Liver (tissue), 9 donors: Measurements from ENCODE around the gene FBN2. TPM values are rescaled to one million over a fixed set of nuclear protein-coding genes. Genes with fewer than 3 reads are reported as not detected.

Experiments used
- DNase-seq: peaks from one replicate; pipeline ENCODE4 v3.0.0-alpha.2; 2017; ENCODE audit warnings: low spot score
- H3K27ac ChIP-seq, 2 donors: one replicate each; pipeline ENCODE4 v1.7.0; 2013; ENCODE audit warnings: inconsistent platforms in 2 of 2, low read length in 2 of 2, control low read depth in 1 of 2, low read depth in 1 of 2, mild to moderate bottlenecking in 1 of 2
- H3K27me3 ChIP-seq, 4 donors: one replicate each; pipeline versions ENCODE4 v1.6.1 to v1.7.0; 2013; ENCODE audit warnings: low read length in 3 of 4, inconsistent platforms in 1 of 4, mild to moderate bottlenecking in 1 of 4, moderate library complexity in 1 of 4; ENCODE audit not compliant: control insufficient read depth in 4 of 4, insufficient read depth in 4 of 4
- H3K36me3 ChIP-seq, 4 donors: one replicate each; pipeline versions ENCODE4 v1.6.1 to v1.7.0; 2013; ENCODE audit warnings: low read length in 3 of 4, mild to moderate bottlenecking in 3 of 4, low read depth in 1 of 4, moderate library complexity in 1 of 4; ENCODE audit not compliant: control insufficient read depth in 4 of 4, insufficient read depth in 3 of 4
- H3K4me1 ChIP-seq, 4 donors: one replicate each; pipeline versions ENCODE4 v1.6.1 to v1.7.0; 2013; ENCODE audit warnings: low read length in 3 of 4, mild to moderate bottlenecking in 3 of 4, moderate library complexity in 1 of 4; ENCODE audit not compliant: control insufficient read depth in 4 of 4, insufficient read depth in 4 of 4
- H3K4me3 ChIP-seq, 3 donors: one replicate each; pipeline versions ENCODE4 v1.6.1 to v1.7.0; 2013; ENCODE audit warnings: low read length in 3 of 3, control low read depth in 1 of 3, low read depth in 1 of 3, mild to moderate bottlenecking in 1 of 3
- H3K9ac ChIP-seq, 2 donors: one replicate each; pipeline ENCODE4 v1.7.0; 2013; ENCODE audit warnings: low read length in 2 of 2, mild to moderate bottlenecking in 2 of 2, moderate library complexity in 2 of 2, control low read depth in 1 of 2, low read depth in 1 of 2
- H3K9me3 ChIP-seq, 4 donors: one replicate each; pipeline versions ENCODE4 v1.6.1 to v1.7.0; 2013; ENCODE audit warnings: low read length in 3 of 4; ENCODE audit not compliant: control insufficient read depth in 4 of 4
- EGR1 ChIP-seq, 2 donors: IDR thresholded peaks; 2 replicates each; pipeline ENCODE4 v1.6.1; 2016 to 2018; ENCODE audit warnings: antibody characterized with exemption in 2 of 2, low read depth in 2 of 2
- FOXA1 ChIP-seq: IDR thresholded peaks from 2 replicates; pipeline ENCODE4 v1.6.1; 2016; ENCODE audit warnings: antibody characterized with exemption
- FOXA2 ChIP-seq: IDR thresholded peaks from 2 replicates; pipeline ENCODE4 v1.6.1; 2016; ENCODE audit warnings: antibody characterized with exemption
- HNF4A ChIP-seq, 2 donors: conservative IDR thresholded peaks; 2 replicates each; pipeline ENCODE4 v1.6.1; 2016; ENCODE audit warnings: antibody characterized with exemption in 2 of 2, mild to moderate bottlenecking in 2 of 2
- HNF4G ChIP-seq: IDR thresholded peaks from 2 replicates; pipeline ENCODE4 v1.6.1; 2016; ENCODE audit warnings: antibody characterized with exemption
- JUND ChIP-seq, 2 donors: IDR thresholded peaks; 2 replicates each; pipeline ENCODE4 v1.6.1; 2016; ENCODE audit warnings: antibody characterized with exemption in 2 of 2
- NR2F2 ChIP-seq: IDR thresholded peaks from 2 replicates; pipeline ENCODE4 v1.6.1; 2016; ENCODE audit warnings: antibody characterized with exemption
- RAD21 ChIP-seq, 2 donors: IDR thresholded peaks; 2 replicates each; pipeline ENCODE4 v1.6.1; 2016; ENCODE audit warnings: antibody characterized with exemption in 2 of 2, mild to moderate bottlenecking in 2 of 2
- SP1 ChIP-seq: IDR thresholded peaks from 2 replicates; pipeline ENCODE4 v1.6.1; 2018; ENCODE audit warnings: antibody characterized with exemption, mild to moderate bottlenecking
- TAF1 ChIP-seq: conservative IDR thresholded peaks from 2 replicates; pipeline ENCODE4 v1.6.1; 2016; ENCODE audit warnings: antibody characterized with exemption, mild to moderate bottlenecking
- YY1 ChIP-seq: IDR thresholded peaks from 2 replicates; pipeline ENCODE4 v1.6.1; 2016; ENCODE audit warnings: antibody characterized with exemption, mild to moderate bottlenecking
- WGBS: extraction: QIAGEN DNeasy Blood & Tissue Kit; methylation state at CpG from one replicate; pipeline ENCODE4 v1.1.7; 2013; 5-methylcytosine and 5-hydroxymethylcytosine counted together
- polyA plus RNA-seq, 2 donors: library from polyadenylated mRNA; stranded (reverse) in 1 of 2; unstranded in 1 of 2; fragments of 200-250 nt in 1 of 2; fragments of >200 nt in 1 of 2; fragmentation: Nextera tagmentation in 1 of 2; extraction: Ambion mirVana in 1 of 2; gene quantifications; one replicate each; pipeline versions ENCODE4 v1.2.1 to v1.2.3, GENCODE V29; 2013 to 2015
- total RNA-seq, 2 donors: library from RNA; depleted of rRNA; stranded (reverse); fragments of >200 nt; gene quantifications; one replicate each; pipeline ENCODE4 v1.2.3, GENCODE V29; 2014
- TF ChIP-seq, protein P1 (sequence below): IDR thresholded peaks from 2 replicates; pipeline ENCODE4 v1.6.1; 2016; ENCODE audit warnings: antibody characterized with exemption
- TF ChIP-seq, protein P2 (sequence below): IDR thresholded peaks from 2 replicates; pipeline ENCODE4 v1.6.1; 2016; ENCODE audit warnings: antibody characterized with exemption, mild to moderate bottlenecking
- TF ChIP-seq, protein P3 (sequence below): IDR thresholded peaks from 2 replicates; pipeline ENCODE4 v1.6.1; 2016; ENCODE audit warnings: antibody characterized with exemption
- donor health status: healthy.
- donor health status: healthy.
- donor health status: healthy.
- donor health status: healthy.
- donor health status: healthy.

Gene FBN2
- total and polyA plus RNA-seq, 4 donors, result 0.08 to 4.1 (median 0.47) TPM

DNA sequence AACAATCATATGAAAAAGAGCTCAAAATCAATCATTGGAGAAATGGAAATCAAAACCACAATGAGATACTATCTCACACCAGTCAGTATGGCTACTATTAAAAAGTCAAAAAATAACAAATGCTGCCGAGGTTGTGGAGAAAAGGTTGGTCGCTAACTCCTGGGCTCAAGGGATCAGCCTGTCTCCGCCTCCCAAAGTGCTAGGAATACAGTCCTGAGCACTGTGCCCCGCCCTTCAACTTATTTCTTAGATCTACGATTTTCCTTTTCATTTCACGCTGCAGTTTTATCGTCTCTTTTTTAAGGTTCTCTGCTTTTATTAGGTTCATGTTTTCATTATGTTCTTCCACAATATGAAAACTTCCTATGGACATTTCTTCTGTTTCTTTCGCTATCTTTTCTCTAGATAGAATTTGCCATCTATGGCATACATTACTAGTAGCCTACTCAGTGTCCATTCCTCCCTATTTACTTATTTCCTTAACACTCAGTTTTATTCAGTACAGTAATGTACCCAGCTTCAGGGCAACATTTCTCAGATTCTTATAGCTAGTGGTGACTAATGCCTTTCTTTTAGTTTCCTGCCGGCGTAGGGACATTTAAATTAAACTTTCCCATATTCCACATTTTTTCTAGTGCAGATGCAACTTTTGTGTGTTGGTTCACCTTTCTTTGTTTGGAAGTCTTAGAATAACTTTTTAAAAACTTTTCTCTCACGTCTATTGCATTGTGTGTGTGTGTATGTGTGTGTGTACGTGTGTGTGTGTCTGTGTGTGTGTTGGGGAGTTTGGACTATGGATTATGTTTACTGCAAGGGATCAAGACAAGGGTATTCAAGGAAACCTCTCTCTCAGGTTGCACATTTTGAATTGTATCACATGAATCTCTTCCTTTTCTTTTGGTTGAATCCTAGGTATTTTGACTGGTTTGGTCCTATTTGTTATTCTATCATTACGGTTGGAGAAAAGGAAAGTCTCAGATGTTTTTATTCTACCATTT, 21.6 kb upstream of the FBN2 start:
- DNase-seq, result no peak
- no peaks in the 10 kb centered on the region for H3K4me1 ChIP-seq
- no peak overlapping the region for H3K4me3 ChIP-seq
- no peaks in the 10 kb centered on the region for H3K36me3 ChIP-seq
- H3K9me3 ChIP-seq, result no peaks in the 10 kb centered on the region
- no peak overlapping the region for H3K27ac ChIP-seq
- H3K9ac ChIP-seq, result no peak overlapping the region
- no peaks in the 10 kb centered on the region for H3K27me3 ChIP-seq
- 77% methylated on average over 13 of the region's 13 CpGs for WGBS
- TF ChIP-seq HNF4A (conservative IDR thresholded peaks at IDR 0.05) (no peak), HNF4G (no peak), FOXA1 (no peak), FOXA2 (no peak), EGR1 (IDR thresholded peaks at IDR 0.05; ENCODE audit: low read depth in 2 of 2) (no peak), TAF1 (no peak), YY1 (no peak), SP1 (no peak), RAD21 (IDR thresholded peaks at IDR 0.05) (no peak)
- TF ChIP-seq, protein P1, sequence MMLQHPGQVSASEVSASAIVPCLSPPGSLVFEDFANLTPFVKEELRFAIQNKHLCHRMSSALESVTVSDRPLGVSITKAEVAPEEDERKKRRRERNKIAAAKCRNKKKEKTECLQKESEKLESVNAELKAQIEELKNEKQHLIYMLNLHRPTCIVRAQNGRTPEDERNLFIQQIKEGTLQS, result no peak
- TF ChIP-seq, protein P2, sequence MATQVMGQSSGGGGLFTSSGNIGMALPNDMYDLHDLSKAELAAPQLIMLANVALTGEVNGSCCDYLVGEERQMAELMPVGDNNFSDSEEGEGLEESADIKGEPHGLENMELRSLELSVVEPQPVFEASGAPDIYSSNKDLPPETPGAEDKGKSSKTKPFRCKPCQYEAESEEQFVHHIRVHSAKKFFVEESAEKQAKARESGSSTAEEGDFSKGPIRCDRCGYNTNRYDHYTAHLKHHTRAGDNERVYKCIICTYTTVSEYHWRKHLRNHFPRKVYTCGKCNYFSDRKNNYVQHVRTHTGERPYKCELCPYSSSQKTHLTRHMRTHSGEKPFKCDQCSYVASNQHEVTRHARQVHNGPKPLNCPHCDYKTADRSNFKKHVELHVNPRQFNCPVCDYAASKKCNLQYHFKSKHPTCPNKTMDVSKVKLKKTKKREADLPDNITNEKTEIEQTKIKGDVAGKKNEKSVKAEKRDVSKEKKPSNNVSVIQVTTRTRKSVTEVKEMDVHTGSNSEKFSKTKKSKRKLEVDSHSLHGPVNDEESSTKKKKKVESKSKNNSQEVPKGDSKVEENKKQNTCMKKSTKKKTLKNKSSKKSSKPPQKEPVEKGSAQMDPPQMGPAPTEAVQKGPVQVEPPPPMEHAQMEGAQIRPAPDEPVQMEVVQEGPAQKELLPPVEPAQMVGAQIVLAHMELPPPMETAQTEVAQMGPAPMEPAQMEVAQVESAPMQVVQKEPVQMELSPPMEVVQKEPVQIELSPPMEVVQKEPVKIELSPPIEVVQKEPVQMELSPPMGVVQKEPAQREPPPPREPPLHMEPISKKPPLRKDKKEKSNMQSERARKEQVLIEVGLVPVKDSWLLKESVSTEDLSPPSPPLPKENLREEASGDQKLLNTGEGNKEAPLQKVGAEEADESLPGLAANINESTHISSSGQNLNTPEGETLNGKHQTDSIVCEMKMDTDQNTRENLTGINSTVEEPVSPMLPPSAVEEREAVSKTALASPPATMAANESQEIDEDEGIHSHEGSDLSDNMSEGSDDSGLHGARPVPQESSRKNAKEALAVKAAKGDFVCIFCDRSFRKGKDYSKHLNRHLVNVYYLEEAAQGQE, result no peak
- TF ChIP-seq, protein P3, sequence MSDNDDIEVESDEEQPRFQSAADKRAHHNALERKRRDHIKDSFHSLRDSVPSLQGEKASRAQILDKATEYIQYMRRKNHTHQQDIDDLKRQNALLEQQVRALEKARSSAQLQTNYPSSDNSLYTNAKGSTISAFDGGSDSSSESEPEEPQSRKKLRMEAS, result no peak

DNA sequence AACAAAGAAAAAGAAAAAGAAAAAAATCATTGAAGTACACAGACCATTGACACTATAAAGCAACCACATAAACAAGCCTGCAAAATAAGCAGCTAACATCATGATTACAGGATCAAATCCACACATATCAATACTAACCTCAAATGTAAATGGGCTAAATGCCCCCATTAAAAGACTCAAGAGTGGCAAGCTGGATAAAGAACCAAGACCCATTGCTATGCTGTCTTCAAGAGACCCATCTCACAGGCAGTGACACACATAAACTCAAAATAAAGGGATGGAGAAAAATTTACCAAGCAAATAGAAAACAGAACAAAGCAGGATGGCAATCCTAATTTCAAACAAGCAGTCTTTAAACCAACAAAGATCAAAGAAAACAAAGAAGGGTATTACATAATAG, 15.7 kb upstream of the FBN2 start:
- peaks cover 0 to 4% (median 0%) of the 10 kb centered on the region in 4 donors for H3K27me3 ChIP-seq
- peaks cover 0 to 12% (median 2%) of the 10 kb centered on the region in 4 donors for H3K9me3 ChIP-seq
- H3K4me1 ChIP-seq, result no peaks in the 10 kb centered on the region
- no peak for DNase-seq
- no peak overlapping the region for H3K27ac ChIP-seq
- H3K4me3 ChIP-seq, result no peak overlapping the region
- H3K36me3 ChIP-seq, result no peaks in the 10 kb centered on the region
- H3K9ac ChIP-seq, result no peak overlapping the region
- no peak for TF ChIP-seq TAF1
- no peak for TF ChIP-seq HNF4A (conservative IDR thresholded peaks at IDR 0.05)
- no peak for TF ChIP-seq NR2F2
- TF ChIP-seq, protein P3, result no peak
- no peak for TF ChIP-seq RAD21 (IDR thresholded peaks at IDR 0.05)
- TF ChIP-seq, protein P1, result no peak
- TF ChIP-seq JUND (IDR thresholded peaks at IDR 0.05), result no peak
- no peak for TF ChIP-seq YY1
